Fibroblast of lung (primary cell): ENCODE measurements around the gene CCDC192. TPM values are rescaled to one million over a fixed set of nuclear protein-coding genes. Genes with fewer than 3 reads are reported as not detected.

Source experiments
- DNase-seq, 2 donors: peaks; one replicate each; pipeline versions ENCODE4 v3.0.0 to v3.0.0-alpha.2; 2010; ENCODE audit warnings: low read depth in 2 of 2
- H2AFZ ChIP-seq: 2 replicates; pipeline ENCODE4 v1.5.1; 2012; ENCODE audit warnings: low read length, control low read depth, inconsistent platforms
- H3K27ac ChIP-seq: 2 replicates; pipeline ENCODE4 v1.5.1; 2011; ENCODE audit warnings: low read length, control low read depth; ENCODE audit not compliant: insufficient read depth
- H3K27me3 ChIP-seq: 2 replicates; pipeline ENCODE4 v1.5.1; 2011; ENCODE audit warnings: mild to moderate bottlenecking, low read length; ENCODE audit not compliant: control insufficient read depth, insufficient read depth
- H3K36me3 ChIP-seq: 2 replicates; pipeline ENCODE4 v1.5.1; 2011; ENCODE audit warnings: low read length; ENCODE audit not compliant: control insufficient read depth, insufficient read depth
- H3K4me1 ChIP-seq: 2 replicates; pipeline ENCODE4 v1.5.1; 2011; ENCODE audit warnings: low read length; ENCODE audit not compliant: control insufficient read depth, insufficient read depth; ENCODE audit errors: extremely low read depth
- H3K4me2 ChIP-seq: 2 replicates; pipeline ENCODE4 v1.5.1; 2011; ENCODE audit warnings: low read length, control low read depth; ENCODE audit not compliant: insufficient read depth; ENCODE audit errors: extremely low read depth
- H3K4me3 ChIP-seq, 4 experiments: fragments of 200-600 bp in 1 of 4; sonication (generic) in 1 of 4; replicated peaks in 1 of 4; 2 replicates each; pipeline ENCODE4 v1.5.1; 2011 to 2016; ENCODE audit warnings: low read length in 4 of 4, low read depth in 3 of 4, mild to moderate bottlenecking in 3 of 4, control low read depth in 2 of 4, inconsistent platforms in 1 of 4, mixed read lengths in 1 of 4; ENCODE audit not compliant: insufficient read depth in 1 of 4; ENCODE audit errors: control extremely low read depth in 1 of 4
- H3K79me2 ChIP-seq: 2 replicates; pipeline ENCODE4 v1.5.1; 2012; ENCODE audit warnings: mild to moderate bottlenecking, low read length, inconsistent platforms; ENCODE audit not compliant: control insufficient read depth, insufficient read depth
- H3K9ac ChIP-seq: 2 replicates; pipeline ENCODE4 v1.5.1; 2011; ENCODE audit warnings: mild to moderate bottlenecking, low read length, control low read depth; ENCODE audit not compliant: insufficient read depth
- H3K9me3 ChIP-seq: 2 replicates; pipeline ENCODE4 v1.5.1; 2012; ENCODE audit warnings: low read depth, low read length; ENCODE audit not compliant: control insufficient read depth, insufficient read depth
- H4K20me1 ChIP-seq: 2 replicates; pipeline ENCODE4 v1.5.1; 2011; ENCODE audit warnings: low read length; ENCODE audit not compliant: control insufficient read depth, insufficient read depth; ENCODE audit errors: extremely low read depth
- EZH2 ChIP-seq: IDR thresholded peaks from 2 replicates; pipeline ENCODE4 v1.5.1; 2012; ENCODE audit warnings: low read length, control low read depth, mild to moderate bottlenecking; ENCODE audit errors: missing control alignments
- polyA plus RNA-seq, 2 donors: library from polyadenylated mRNA; depleted of rRNA in 1 of 2; stranded (reverse) in 1 of 2; unstranded in 1 of 2; fragments of >200 nt; gene quantifications; 2 replicates each; pipeline ENCODE4 v1.2.1, GENCODE V29; 2011 to 2012; ENCODE audit warnings: missing spikeins in 1 of 2
- total RNA-seq: library from RNA; depleted of rRNA; stranded (reverse); fragments of >200 nt; gene quantifications from 2 replicates; pipeline ENCODE4 v1.2.1, GENCODE V29; 2014
- TF ChIP-seq, protein P1 (sequence below), 2 donors: IDR thresholded peaks in 1 of 2; conservative IDR thresholded peaks in 1 of 2; 1 replicate in 1 of 2; 2 replicates in 1 of 2; pipeline ENCODE4 v1.5.1; 2011 to 2012; ENCODE audit warnings: low read length in 2 of 2, control low read depth in 1 of 2, inconsistent platforms in 1 of 2, low read depth in 1 of 2, mild to moderate bottlenecking in 1 of 2

The CCDC192 gene
- total and polyA plus RNA-seq, 2 donors (not counting 1 experiment from before 2014, with no cell fraction given) = not detected

GRCh38 chr5:127664093-127664492 lies 39.1 kb upstream of the CCDC192 start:
- no peak for TF ChIP-seq EZH2
- H3K79me2 ChIP-seq = no peaks in the 10 kb centered on the region
- no peaks in the 10 kb centered on the region for H3K9me3 ChIP-seq
- no peaks in the 10 kb centered on the region for H4K20me1 ChIP-seq
- no peak overlapping the region for H3K9ac ChIP-seq
- no peak overlapping the region for H3K4me2 ChIP-seq
- H3K4me3 ChIP-seq = no peak overlapping the region
- H2AFZ ChIP-seq = no peak overlapping the region
- no peaks in the 10 kb centered on the region for H3K36me3 ChIP-seq
- no peak for DNase-seq
- H3K4me1 ChIP-seq = no peaks in the 10 kb centered on the region
- H3K27ac ChIP-seq = no peak overlapping the region
- H3K27me3 ChIP-seq = no peaks in the 10 kb centered on the region

DNA sequence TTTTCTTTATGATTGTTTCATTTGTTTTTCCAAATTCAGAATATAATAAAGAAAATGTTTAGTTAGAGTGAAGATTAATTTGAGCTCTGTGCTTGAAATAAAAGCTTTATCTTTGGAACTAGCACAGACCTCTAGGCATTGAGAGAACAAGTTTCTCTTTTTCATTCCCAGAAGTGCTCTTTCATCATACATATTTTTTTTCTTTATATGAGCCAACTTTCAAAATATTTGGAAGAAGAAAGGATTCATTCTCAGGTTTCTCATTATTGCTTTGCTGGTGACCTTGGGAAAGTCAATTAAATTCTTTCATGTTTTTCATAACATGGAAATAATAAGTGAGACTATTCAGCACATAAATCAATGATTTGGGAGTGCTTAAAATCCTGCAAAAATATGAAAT lies 37.5 kb upstream of the CCDC192 start:
- H3K27me3 ChIP-seq = no peaks in the 10 kb centered on the region

GRCh38 chr5:127666043-127666716 lies 37.0 kb upstream of the CCDC192 start:
- Histone ChIP-seq H2AFZ (no peak overlapping the region), H3K27me3 (no peaks in the 10 kb centered on the region), H3K4me1 (no peaks in the 10 kb centered on the region), H4K20me1 (no peaks in the 10 kb centered on the region), H3K4me3 (no peak overlapping the region), H3K9me3 (no peaks in the 10 kb centered on the region), H3K9ac (no peak overlapping the region), H3K79me2 (no peaks in the 10 kb centered on the region), H3K4me2 (no peak overlapping the region), H3K36me3 (no peaks in the 10 kb centered on the region), H3K27ac (no peak overlapping the region)
- no peak for TF ChIP-seq EZH2
- TF ChIP-seq, protein P1, sequence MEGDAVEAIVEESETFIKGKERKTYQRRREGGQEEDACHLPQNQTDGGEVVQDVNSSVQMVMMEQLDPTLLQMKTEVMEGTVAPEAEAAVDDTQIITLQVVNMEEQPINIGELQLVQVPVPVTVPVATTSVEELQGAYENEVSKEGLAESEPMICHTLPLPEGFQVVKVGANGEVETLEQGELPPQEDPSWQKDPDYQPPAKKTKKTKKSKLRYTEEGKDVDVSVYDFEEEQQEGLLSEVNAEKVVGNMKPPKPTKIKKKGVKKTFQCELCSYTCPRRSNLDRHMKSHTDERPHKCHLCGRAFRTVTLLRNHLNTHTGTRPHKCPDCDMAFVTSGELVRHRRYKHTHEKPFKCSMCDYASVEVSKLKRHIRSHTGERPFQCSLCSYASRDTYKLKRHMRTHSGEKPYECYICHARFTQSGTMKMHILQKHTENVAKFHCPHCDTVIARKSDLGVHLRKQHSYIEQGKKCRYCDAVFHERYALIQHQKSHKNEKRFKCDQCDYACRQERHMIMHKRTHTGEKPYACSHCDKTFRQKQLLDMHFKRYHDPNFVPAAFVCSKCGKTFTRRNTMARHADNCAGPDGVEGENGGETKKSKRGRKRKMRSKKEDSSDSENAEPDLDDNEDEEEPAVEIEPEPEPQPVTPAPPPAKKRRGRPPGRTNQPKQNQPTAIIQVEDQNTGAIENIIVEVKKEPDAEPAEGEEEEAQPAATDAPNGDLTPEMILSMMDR (conservative IDR thresholded peaks at IDR 0.05 in 1 of 2, IDR thresholded peaks at IDR 0.05 in 1 of 2; ENCODE audit: low read depth in 1 of 2, low read length in 2 of 2) = no peak
- peak in 1 of 2 donors; percentile 56 for DNase-seq

More for the DNA sequence above, 37.5 kb upstream of the CCDC192 start:
- TF ChIP-seq, protein P1 (conservative IDR thresholded peaks at IDR 0.05 in 1 of 2, IDR thresholded peaks at IDR 0.05 in 1 of 2; ENCODE audit: low read depth in 1 of 2, low read length in 2 of 2) = no peak
- TF ChIP-seq EZH2 = no peak
- H3K4me2 ChIP-seq = no peak overlapping the region
- H3K4me1 ChIP-seq = no peaks in the 10 kb centered on the region
- no peaks in the 10 kb centered on the region for H3K79me2 ChIP-seq
- H3K9ac ChIP-seq = no peak overlapping the region
- no peak overlapping the region for H2AFZ ChIP-seq
- H3K27ac ChIP-seq = no peak overlapping the region
- no peak overlapping the region for H3K4me3 ChIP-seq
- H3K9me3 ChIP-seq = no peaks in the 10 kb centered on the region
- no peaks in the 10 kb centered on the region for H4K20me1 ChIP-seq
- DNase-seq = peak in 1 of 2 donors; percentile 47
- no peaks in the 10 kb centered on the region for H3K36me3 ChIP-seq
